HepG2 (cell line): ENCODE data around the gene DCPS. TPM values are rescaled to one million over a fixed set of nuclear protein-coding genes. Genes with fewer than 3 reads are reported as not detected.

Source experiments
- AFF4 ChIP-seq: sonication (generic); formaldehyde crosslinking; IDR thresholded peaks from 2 replicates; pipeline ENCODE4 v1.4.0; 2020; ENCODE audit warnings: missing genetic modification reagents
- AGO2 ChIP-seq: fragments of 200-400 bp; formaldehyde crosslinking; optimal IDR thresholded peaks from 2 replicates; pipeline ENCODE3; 2017; ENCODE audit warnings: mild to moderate bottlenecking, low read depth, low read length, moderate library complexity
- CREBL2 ChIP-seq: sonication (generic); formaldehyde crosslinking; IDR thresholded peaks from 2 replicates; pipeline ENCODE4 v1.8.1; 2023; ENCODE audit warnings: missing genetic modification reagents, mild to moderate bottlenecking, borderline replicate concordance
- FLYWCH1 ChIP-seq: sonication (generic); formaldehyde crosslinking; IDR thresholded peaks from 2 replicates; pipeline ENCODE4 v1.8.1; 2023; ENCODE audit warnings: mild to moderate bottlenecking, missing genetic modification reagents
- FOXK2 ChIP-seq: fragments of 450-650 bp; IDR thresholded peaks from 2 replicates; pipeline ENCODE4 v1.6.1; 2016
- HMG20A ChIP-seq: IDR thresholded peaks from 2 replicates; pipeline ENCODE4 v1.6.1; 2016; ENCODE audit warnings: borderline replicate concordance
- LCORL ChIP-seq, 2 experiments: fragments of 450-650 bp in 1 of 2; sonication (generic) in 1 of 2; formaldehyde crosslinking in 1 of 2; IDR thresholded peaks; 2 replicates each; pipeline versions ENCODE4 v1.5.0 to v1.6.1; 2017 to 2020; ENCODE audit warnings: antibody characterized with exemption in 1 of 2, missing genetic modification reagents in 1 of 2
- MNT ChIP-seq: fragments of 450-650 bp; IDR thresholded peaks from 2 replicates; pipeline ENCODE4 v1.6.1; 2016
- MYNN ChIP-seq: sonication (generic); formaldehyde crosslinking; IDR thresholded peaks from 2 replicates; pipeline ENCODE4 v1.4.0; 2020; ENCODE audit warnings: mild to moderate bottlenecking, low read depth, missing genetic modification reagents
- MZF1 ChIP-seq: sonication (generic); formaldehyde crosslinking; IDR thresholded peaks from 2 replicates; pipeline ENCODE4 v1.8.1; 2023; ENCODE audit warnings: mild to moderate bottlenecking, missing genetic modification reagents, borderline replicate concordance
- PRDM10 ChIP-seq: sonication (generic); formaldehyde crosslinking; IDR thresholded peaks from 2 replicates; pipeline ENCODE4 v1.4.0; 2020; ENCODE audit warnings: low read depth, missing genetic modification reagents
- RFXANK ChIP-seq: IDR thresholded peaks from 2 replicates; pipeline ENCODE4 v1.6.1; 2016
- SALL1 ChIP-seq: sonication (generic); formaldehyde crosslinking; IDR thresholded peaks from 2 replicates; pipeline ENCODE4 v1.8.0; 2022; ENCODE audit warnings: mild to moderate bottlenecking, missing genetic modification reagents
- ZBTB8A ChIP-seq: sonication (generic); formaldehyde crosslinking; IDR thresholded peaks from 2 replicates; pipeline ENCODE4 v1.4.0; 2020; ENCODE audit warnings: mild to moderate bottlenecking, low read depth, missing genetic modification reagents, borderline replicate concordance
- ZNF124 ChIP-seq: sonication (generic); formaldehyde crosslinking; IDR thresholded peaks from 2 replicates; pipeline ENCODE4 v1.4.0; 2020; ENCODE audit warnings: missing genetic modification reagents
- ZNF362 ChIP-seq: sonication (generic); formaldehyde crosslinking; IDR thresholded peaks from 2 replicates; pipeline ENCODE4 v1.4.0; 2020; ENCODE audit warnings: missing genetic modification reagents, mild to moderate bottlenecking, borderline replicate concordance
- ZNF777 ChIP-seq: sonication (generic); formaldehyde crosslinking; IDR thresholded peaks from 2 replicates; pipeline ENCODE4 v1.4.0; 2020; ENCODE audit warnings: missing genetic modification reagents
- polyA plus RNA-seq, 8 experiments: library from polyadenylated mRNA; depleted of rRNA in 3 of 8; stranded (reverse) in 7 of 8; unstranded in 1 of 8; fragments of >200 nt; fragmentation: Illumina TruSeq in 4 of 8; extraction: Trizol in 4 of 8; gene quantifications; 2 replicates each; pipeline versions ENCODE4 v1.2.1 to v1.2.3, GENCODE V29; 2011 to 2016; ENCODE audit warnings: low read depth in 4 of 8, missing spikeins in 1 of 8, mixed read lengths in 1 of 8; ENCODE audit not compliant: insufficient read depth in 1 of 8
- total RNA-seq, 5 experiments: library from RNA; depleted of rRNA; stranded (reverse); fragments of >200 nt; fragmentation: Illumina TruSeq; extraction: Trizol; gene quantifications; 2 replicates each; pipeline ENCODE4 v1.2.3, GENCODE V29; 2016; ENCODE audit warnings: low read depth in 1 of 5

DCPS gene
- total and polyA plus RNA-seq, 2 of the 13 experiments (the other 11 are each of a cell fraction or from before 2014, with no cell fraction given): 21.9 to 22.5 TPM

GRCh38 chr11:126303623-126304456 is at the start of gene DCPS (continued):
- TF ChIP-seq MNT (0 out of 2 replicates have a peak, but pooled peaks have one; percentile 31), ZNF362 (CRISPR knock-in tag) (peak; percentile 96), AFF4 (CRISPR knock-in tag) (peak; percentile 79; the same call in 1 of the 2 replicates), ZBTB8A (CRISPR knock-in tag) (no peak), CREBL2 (peak; percentile 85; the same call in 1 of the 2 replicates), PRDM10 (CRISPR knock-in tag) (peak; percentile 97), FLYWCH1 (peak; percentile 76; the same call in 1 of the 2 replicates), FOXK2 (no peak), ZNF124 (CRISPR knock-in tag) (peak; percentile 64; the same call in 1 of the 2 replicates), AGO2 (peak; percentile 96), MZF1 (CRISPR knock-in tag) (0 out of 2 replicates have a peak, but pooled peaks have one; percentile 61), ZNF777 (CRISPR knock-in tag) (peak; percentile 61; the same call in 1 of the 2 replicates), LCORL (IDR thresholded peaks at IDR 0.05) (no peak), LCORL (CRISPR knock-in tag; IDR thresholded peaks at IDR 0.05) (peak; percentile 71), SALL1 (CRISPR knock-in tag) (peak; percentile 93), RFXANK (CRISPR knock-in tag) (no peak), HMG20A (CRISPR knock-in tag) (0 out of 2 replicates have a peak, but pooled peaks have one; percentile 26), MYNN (CRISPR knock-in tag) (peak; percentile 89; the same call in 1 of the 2 replicates)
